Measurements from ENCODE around the gene CNTNAP2. TPM values are rescaled to one million over a fixed set of nuclear protein-coding genes. Genes with fewer than 3 reads are reported as not detected.

The CNTNAP2 gene
- total and polyA plus RNA-seq, 2 of the 8 experiments (the other 6 are each of a cell fraction or from before 2014, with no cell fraction given): 27.9 to 71.0 TPM

DNA sequence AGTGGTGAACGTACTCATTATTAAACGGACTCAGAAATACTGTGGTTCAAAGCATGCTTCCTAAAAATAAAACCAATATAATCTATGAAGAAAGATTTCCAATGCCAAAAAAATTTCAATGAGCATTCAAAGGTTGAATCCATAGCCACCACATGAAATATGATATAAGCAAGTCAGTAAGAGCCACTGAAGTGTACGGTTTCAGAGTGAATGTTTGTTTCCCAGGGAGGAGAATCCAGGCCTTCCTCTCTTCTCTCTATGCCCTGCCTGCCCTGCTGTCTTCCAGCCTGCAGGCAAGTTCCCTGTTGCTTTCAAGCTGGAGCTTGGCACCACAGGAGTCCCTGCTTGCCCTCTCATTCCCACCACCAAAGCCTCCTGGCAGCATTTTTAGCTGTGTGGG is 1302.4 kb downstream of the CNTNAP2 start (continued):
- TF ChIP-seq RAD21 (IDR thresholded peaks at IDR 0.05 in 1 of 2, conservative IDR thresholded peaks at IDR 0.05 in 1 of 2; ENCODE audit: low read depth in 2 of 2, low read length in 2 of 2) (no peak), CHD2 (IDR thresholded peaks at IDR 0.05; ENCODE audit: low read length) (no peak)
